DMS 273 (cell line): Measurements from ENCODE around the gene CERK.

Experiments
- DNase-seq: peaks from one replicate; lab custom pipeline; 2025; ENCODE audit not compliant: unreplicated experiment; lab: John Stamatoyannopoulos, UW

The CERK gene

GRCh38 chr22:46664301-46664855 is 73.7 kb downstream of the CERK start:
- no peak for DNase-seq

GRCh38 chr22:46663436-46664100 is 74.5 kb downstream of the CERK start:
- DNase-seq = no peak

- no peak for DNase-seq
These were observed 75.1 kb downstream of the CERK start for GRCh38 chr22:46663001-46663400.

GRCh38 chr22:46662226-46662625 is 75.8 kb downstream of the CERK start:
- DNase-seq = no peak

GRCh38 chr22:46661221-46661851 is 76.7 kb downstream of the CERK start:
- peak; percentile 74 for DNase-seq

- DNase-seq = peak; percentile 93
These were observed 77.3 kb downstream of the CERK start for GRCh38 chr22:46660604-46661201.

- DNase-seq = no peak
These were observed 78.3 kb downstream of the CERK start for GRCh38 chr22:46659791-46660186.

- DNase-seq = no peak
These were observed 78.8 kb downstream of the CERK start for GRCh38 chr22:46659059-46659790.

- peak; percentile 62 for DNase-seq
These were observed 79.8 kb downstream of the CERK start for GRCh38 chr22:46657996-46658947.

GRCh38 chr22:46657655-46657953 is 80.4 kb downstream of the CERK start:
- no peak for DNase-seq

- no peak for DNase-seq
These were observed 81.0 kb downstream of the CERK start for GRCh38 chr22:46656856-46657654.

- no peak for DNase-seq
These were observed 82.0 kb downstream of the CERK start for GRCh38 chr22:46655861-46656608.

- DNase-seq = peak; percentile 38
These were observed 83.0 kb downstream of the CERK start for GRCh38 chr22:46654927-46655595.

GRCh38 chr22:46654426-46654825 is 83.6 kb downstream of the CERK start:
- DNase-seq = no peak

GRCh38 chr22:46653596-46653995 is 84.5 kb downstream of the CERK start:
- DNase-seq = no peak

GRCh38 chr22:46652847-46653331 is 85.2 kb downstream of the CERK start:
- DNase-seq = peak; percentile 73

- no peak for DNase-seq
These were observed 85.8 kb downstream of the CERK start for GRCh38 chr22:46652081-46652846.

- no peak for DNase-seq
These were observed 86.7 kb downstream of the CERK start for GRCh38 chr22:46651316-46651715.
